HepG2 (cell line): Measurements from ENCODE around the gene SREBF1. TPM values are rescaled to one million over a fixed set of nuclear protein-coding genes. Genes with fewer than 3 reads are reported as not detected.

ENCODE experiments used
- ATAC-seq: fragments of 200-7000 bp; cut with Tn5 transposase; 3 replicates; pipeline ENCODE4 v1.9.1; 2020; ENCODE audit warnings: mild to moderate bottlenecking, moderate library complexity
- BruUV-seq: library from RNA; stranded (reverse); fragments of 400-500 nt; replicated peaks from 2 replicates; lab custom pipeline; 2021; lab: Mats Ljungman, UMichigan
- CTCF ChIA-PET: fragments of 300-600 bp; formaldehyde crosslinking; extraction: SDS; loops from one replicate; lab custom pipeline; 2021; ENCODE audit warnings: low total read pairs, inconsistent platforms, low intra/inter-chr PET ratio; lab: Yijun Ruan, JAX
- POLR2A ChIA-PET: fragments of 350-600 bp; sonication (Branson Sonifier 250); formaldehyde crosslinking; loops from one replicate; lab custom pipeline; 2020; ENCODE audit warnings: antibody characterized with exemption, inconsistent platforms; lab: Yijun Ruan, JAX
- DNase-seq: peaks from one replicate; pipeline ENCODE4 v3.0.0-alpha.2; 2015; ENCODE audit warnings: low spot score
- FAIRE-seq: peaks from 3 replicates; lab custom pipeline; 2011; peaks lifted over from hg19 to GRCh38; lab: Jason Lieb, UNC
- H2AFZ ChIP-seq: one replicate; pipeline ENCODE4 v1.6.1; 2011; ENCODE audit warnings: low read length, inconsistent platforms
- H3K27ac ChIP-seq: fragments of 300-600 bp; 3 replicates; pipeline ENCODE4 v1.8.0; 2011; ENCODE audit warnings: mixed run types, mild to moderate bottlenecking, mixed read lengths, low read length, inconsistent platforms; ENCODE audit not compliant: insufficient read depth; ENCODE audit errors: extremely low read length
- H3K27me3 ChIP-seq, 2 experiments: fragments of 200-600 bp in 1 of 2; 2 replicates in 1 of 2; 3 replicates in 1 of 2; pipeline versions ENCODE4 v1.6.0 to v1.8.0; 2011; ENCODE audit warnings: low read length in 2 of 2, mild to moderate bottlenecking in 2 of 2, moderate library complexity in 2 of 2, inconsistent platforms in 1 of 2; ENCODE audit not compliant: insufficient read depth in 2 of 2, control insufficient read depth in 1 of 2
- H3K36me3 ChIP-seq, 2 experiments: fragments of 200-600 bp in 1 of 2; replicated peaks in 1 of 2; 2 replicates in 1 of 2; 3 replicates in 1 of 2; pipeline versions ENCODE4 v1.5.1 to v1.8.0; 2011; ENCODE audit warnings: low read length in 2 of 2, inconsistent platforms in 1 of 2; ENCODE audit not compliant: insufficient read depth in 2 of 2, control insufficient read depth in 1 of 2
- H3K4me1 ChIP-seq: 2 replicates; pipeline ENCODE4 v1.5.1; 2012; ENCODE audit warnings: low read length, inconsistent platforms; ENCODE audit not compliant: insufficient read depth
- H3K4me2 ChIP-seq: 2 replicates; pipeline ENCODE4 v1.6.0; 2011; ENCODE audit warnings: low read depth, low read length, inconsistent platforms
- H3K4me3 ChIP-seq, 3 experiments: fragments of 200-600 bp in 1 of 3; sonication (generic), shearing (Covaris generic) in 1 of 3; replicated peaks in 1 of 3; 2 replicates each; pipeline ENCODE4 v1.5.1; 2011 to 2016; ENCODE audit warnings: low read length in 3 of 3, inconsistent platforms in 2 of 3, low read depth in 2 of 3, mild to moderate bottlenecking in 2 of 3, control low read depth in 1 of 3, mixed read lengths in 1 of 3; ENCODE audit not compliant: insufficient read depth in 1 of 3
- H3K79me2 ChIP-seq: one replicate; pipeline ENCODE4 v1.6.1; 2011; ENCODE audit warnings: low read length, inconsistent platforms; ENCODE audit not compliant: insufficient read depth
- H3K9ac ChIP-seq: 2 replicates; pipeline ENCODE4 v1.6.0; 2011; ENCODE audit warnings: mild to moderate bottlenecking, low read depth, low read length, inconsistent platforms; ENCODE audit not compliant: insufficient read depth
- H3K9me3 ChIP-seq: 2 replicates; pipeline ENCODE4 v1.5.1; 2012; ENCODE audit warnings: mild to moderate bottlenecking, low read length
- H4K20me1 ChIP-seq: 2 replicates; pipeline ENCODE4 v1.6.0; 2011; ENCODE audit warnings: inconsistent platforms, mild to moderate bottlenecking, low read length, moderate library complexity; ENCODE audit not compliant: insufficient read depth
- ATF7 ChIP-seq, 2 experiments: fragments of 450-650 bp in 1 of 2; sonication (generic) in 1 of 2; formaldehyde crosslinking in 1 of 2; IDR thresholded peaks; 2 replicates each; pipeline versions ENCODE4 v1.4.0 to v1.6.1; 2016 to 2020; ENCODE audit warnings: antibody characterized with exemption in 1 of 2, mild to moderate bottlenecking in 1 of 2, missing genetic modification reagents in 1 of 2
- ELF1 ChIP-seq: sonication (generic); formaldehyde crosslinking; IDR thresholded peaks from 2 replicates; pipeline ENCODE4 v1.4.0; 2020; ENCODE audit warnings: missing genetic modification reagents
- ETV5 ChIP-seq: IDR thresholded peaks from 2 replicates; pipeline ENCODE4 v1.6.1; 2018; ENCODE audit warnings: missing biosample characterization, missing genetic modification reagents, inconsistent platforms, borderline replicate concordance
- HDAC1 ChIP-seq: sonication (generic); formaldehyde crosslinking; IDR thresholded peaks from 2 replicates; pipeline ENCODE4 v1.5.1; 2020; ENCODE audit warnings: mild to moderate bottlenecking, missing genetic modification reagents
- MED13 ChIP-seq: sonication (generic); formaldehyde crosslinking; IDR thresholded peaks from 2 replicates; pipeline ENCODE4 v1.5.0; 2020; ENCODE audit warnings: missing genetic modification reagents
- SP4 ChIP-seq: sonication (generic); formaldehyde crosslinking; IDR thresholded peaks from 2 replicates; pipeline ENCODE4 v1.8.1; 2023; ENCODE audit warnings: mild to moderate bottlenecking, missing genetic modification reagents
- TAF1 ChIP-seq: sonication (generic); formaldehyde crosslinking; IDR thresholded peaks from 2 replicates; pipeline ENCODE4 v1.4.0; 2020; ENCODE audit warnings: missing genetic modification reagents
- U2AF2 ChIP-seq: fragments of 200-400 bp; formaldehyde crosslinking; IDR thresholded peaks from 2 replicates; pipeline ENCODE4 v1.6.1; 2017; ENCODE audit warnings: low read depth, mild to moderate bottlenecking, low read length
- ZFP36L1 ChIP-seq: sonication (generic); formaldehyde crosslinking; IDR thresholded peaks from 2 replicates; pipeline ENCODE4 v1.8.0; 2022; ENCODE audit warnings: mild to moderate bottlenecking, missing genetic modification reagents, moderate library complexity
- WGBS: methylation state at CpG from one replicate; pipeline ENCODE4 v1.1.6; 2017; ENCODE audit warnings: low lambda C conversion rate; 5-methylcytosine and 5-hydroxymethylcytosine counted together
- in situ Hi-C: cut with HindIII; loops from 2 replicates; pipeline ENCODE4 v1.10.0; 2017; ENCODE audit warnings: low pct_unique_long_range_greater_than_20kb; ENCODE audit not compliant: extremely low pct_ligation_motif_present
- intact Hi-C: fragments of 100-400 bp; cut with micrococcal nuclease; formaldehyde crosslinking; loops from one replicate; pipeline ENCODE4 v1.10.0; 2022; ENCODE audit not compliant: unreplicated experiment
- polyA plus RNA-seq, 8 experiments: library from polyadenylated mRNA; depleted of rRNA in 3 of 8; stranded (reverse) in 7 of 8; unstranded in 1 of 8; fragments of >200 nt; fragmentation: Illumina TruSeq in 4 of 8; extraction: Trizol in 4 of 8; gene quantifications; 2 replicates each; pipeline versions ENCODE4 v1.2.1 to v1.2.3, GENCODE V29; 2011 to 2016; ENCODE audit warnings: low read depth in 4 of 8, missing spikeins in 1 of 8, mixed read lengths in 1 of 8; ENCODE audit not compliant: insufficient read depth in 1 of 8
- total RNA-seq, 5 experiments: library from RNA; depleted of rRNA; stranded (reverse); fragments of >200 nt; fragmentation: Illumina TruSeq; extraction: Trizol; gene quantifications; 2 replicates each; pipeline ENCODE4 v1.2.3, GENCODE V29; 2016; ENCODE audit warnings: low read depth in 1 of 5
- TF ChIP-seq, protein P1 (sequence below): sonication (generic); formaldehyde crosslinking; IDR thresholded peaks from 2 replicates; pipeline ENCODE4 v1.4.0; 2020; ENCODE audit warnings: mild to moderate bottlenecking, low read depth, missing genetic modification reagents
- TF ChIP-seq, protein P2 (sequence below): sonication (generic); formaldehyde crosslinking; IDR thresholded peaks from 2 replicates; pipeline ENCODE4 v1.4.0; 2020; ENCODE audit warnings: mild to moderate bottlenecking, missing genetic modification reagents
- TF ChIP-seq, protein P3 (sequence below): sonication (generic); formaldehyde crosslinking; IDR thresholded peaks from 2 replicates; pipeline ENCODE4 v1.5.1; 2020; ENCODE audit warnings: mild to moderate bottlenecking, missing genetic modification reagents, moderate library complexity

The SREBF1 gene
- total and polyA plus RNA-seq, 2 of the 13 experiments (the other 11 are each of a cell fraction or from before 2014, with no cell fraction given): 34.3 to 38.0 TPM

DNA sequence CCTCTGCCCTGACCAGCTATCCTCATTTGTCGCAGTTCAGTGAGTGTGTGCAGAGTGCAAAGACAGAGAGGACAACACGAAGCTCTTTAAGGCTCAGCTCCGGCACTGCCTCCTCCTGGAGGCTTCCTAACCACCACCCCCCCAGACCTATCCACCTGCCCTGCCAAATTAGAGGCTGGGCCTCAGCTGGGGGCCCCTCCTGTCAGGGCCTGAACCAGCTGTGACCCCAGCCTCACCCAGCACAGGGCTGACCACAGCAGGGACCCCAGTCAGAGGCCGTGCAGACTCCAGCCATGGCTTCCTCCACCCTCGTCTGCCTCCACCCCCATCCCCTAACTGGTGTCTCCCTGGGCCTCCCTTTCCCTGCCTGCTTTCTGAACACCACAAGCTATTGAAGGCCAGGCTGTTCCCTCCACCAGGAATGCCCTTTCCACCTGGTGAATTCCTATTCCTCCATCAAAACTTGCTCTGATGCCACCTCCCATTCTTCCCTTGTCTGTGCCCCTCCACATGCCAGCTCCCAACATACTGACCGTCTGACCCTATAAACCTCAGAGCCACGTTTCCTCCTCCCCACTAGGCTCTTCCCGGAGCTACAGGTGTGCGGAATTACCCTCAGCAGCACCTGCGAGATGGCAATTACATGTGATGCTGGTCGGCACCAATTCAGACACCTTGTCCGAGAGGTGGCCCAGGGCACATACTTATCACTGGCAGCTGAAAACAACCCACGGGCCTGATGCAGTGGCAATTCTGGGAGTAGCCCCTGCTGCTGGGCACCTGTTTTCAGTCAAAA is 8.8 kb downstream of the SREBF1 start:
- peaks cover 89% of the 10 kb centered on the region for H3K79me2 ChIP-seq
- no peak overlapping the region for H3K4me2 ChIP-seq
- H3K27me3 ChIP-seq: no peaks in the 10 kb centered on the region
- H3K9ac ChIP-seq: no peak overlapping the region
- FAIRE-seq: no peak
- H3K36me3 ChIP-seq: peaks cover 13 to 40% of the 10 kb centered on the region in 2 experiments
- BruUV-seq: no TSS peak
- intact Hi-C loops: no loop called here
- peaks cover 96% of the 10 kb centered on the region for H3K4me1 ChIP-seq
- WGBS: 94% methylated on average over 11 of the region's 13 CpGs
- no peaks in the 10 kb centered on the region for H3K9me3 ChIP-seq
- no peak overlapping the region for H2AFZ ChIP-seq
- no peak for ATAC-seq
- peaks cover 62% of the 10 kb centered on the region; the same call in 1 of the 2 replicates for H4K20me1 ChIP-seq
- ChIA-PET POLR2A (interaction anchor here (1.0 to 8.6 kb wide), 2 partner anchors 9 to 13 kb away, joined by 3 to 69 read pairs; partner anchors contain the start of gene SREBF1), CTCF (no interaction called here)
- no peak for DNase-seq
- H3K4me3 ChIP-seq: no peak overlapping the region
- in situ Hi-C loops: no loop called here
- H3K27ac ChIP-seq: no peak overlapping the region
- TF ChIP-seq ATF7 (IDR thresholded peaks at IDR 0.05) (no peak), ATF7 (CRISPR knock-in tag; IDR thresholded peaks at IDR 0.05) (no peak), MED13 (CRISPR knock-in tag) (no peak), U2AF2 (no peak), ZFP36L1 (no peak), HDAC1 (no peak), TAF1 (CRISPR knock-in tag) (no peak), ELF1 (CRISPR knock-in tag) (no peak), SP4 (0 out of 2 replicates have a peak, but pooled peaks have one; percentile 19), ETV5 (no peak)
- TF ChIP-seq, protein P1, sequence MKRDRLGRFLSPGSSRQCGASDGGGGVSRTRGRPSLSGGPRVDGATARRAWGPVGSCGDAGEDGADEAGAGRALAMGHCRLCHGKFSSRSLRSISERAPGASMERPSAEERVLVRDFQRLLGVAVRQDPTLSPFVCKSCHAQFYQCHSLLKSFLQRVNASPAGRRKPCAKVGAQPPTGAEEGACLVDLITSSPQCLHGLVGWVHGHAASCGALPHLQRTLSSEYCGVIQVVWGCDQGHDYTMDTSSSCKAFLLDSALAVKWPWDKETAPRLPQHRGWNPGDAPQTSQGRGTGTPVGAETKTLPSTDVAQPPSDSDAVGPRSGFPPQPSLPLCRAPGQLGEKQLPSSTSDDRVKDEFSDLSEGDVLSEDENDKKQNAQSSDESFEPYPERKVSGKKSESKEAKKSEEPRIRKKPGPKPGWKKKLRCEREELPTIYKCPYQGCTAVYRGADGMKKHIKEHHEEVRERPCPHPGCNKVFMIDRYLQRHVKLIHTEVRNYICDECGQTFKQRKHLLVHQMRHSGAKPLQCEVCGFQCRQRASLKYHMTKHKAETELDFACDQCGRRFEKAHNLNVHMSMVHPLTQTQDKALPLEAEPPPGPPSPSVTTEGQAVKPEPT (CRISPR knock-in tag): no peak
- TF ChIP-seq, protein P2, sequence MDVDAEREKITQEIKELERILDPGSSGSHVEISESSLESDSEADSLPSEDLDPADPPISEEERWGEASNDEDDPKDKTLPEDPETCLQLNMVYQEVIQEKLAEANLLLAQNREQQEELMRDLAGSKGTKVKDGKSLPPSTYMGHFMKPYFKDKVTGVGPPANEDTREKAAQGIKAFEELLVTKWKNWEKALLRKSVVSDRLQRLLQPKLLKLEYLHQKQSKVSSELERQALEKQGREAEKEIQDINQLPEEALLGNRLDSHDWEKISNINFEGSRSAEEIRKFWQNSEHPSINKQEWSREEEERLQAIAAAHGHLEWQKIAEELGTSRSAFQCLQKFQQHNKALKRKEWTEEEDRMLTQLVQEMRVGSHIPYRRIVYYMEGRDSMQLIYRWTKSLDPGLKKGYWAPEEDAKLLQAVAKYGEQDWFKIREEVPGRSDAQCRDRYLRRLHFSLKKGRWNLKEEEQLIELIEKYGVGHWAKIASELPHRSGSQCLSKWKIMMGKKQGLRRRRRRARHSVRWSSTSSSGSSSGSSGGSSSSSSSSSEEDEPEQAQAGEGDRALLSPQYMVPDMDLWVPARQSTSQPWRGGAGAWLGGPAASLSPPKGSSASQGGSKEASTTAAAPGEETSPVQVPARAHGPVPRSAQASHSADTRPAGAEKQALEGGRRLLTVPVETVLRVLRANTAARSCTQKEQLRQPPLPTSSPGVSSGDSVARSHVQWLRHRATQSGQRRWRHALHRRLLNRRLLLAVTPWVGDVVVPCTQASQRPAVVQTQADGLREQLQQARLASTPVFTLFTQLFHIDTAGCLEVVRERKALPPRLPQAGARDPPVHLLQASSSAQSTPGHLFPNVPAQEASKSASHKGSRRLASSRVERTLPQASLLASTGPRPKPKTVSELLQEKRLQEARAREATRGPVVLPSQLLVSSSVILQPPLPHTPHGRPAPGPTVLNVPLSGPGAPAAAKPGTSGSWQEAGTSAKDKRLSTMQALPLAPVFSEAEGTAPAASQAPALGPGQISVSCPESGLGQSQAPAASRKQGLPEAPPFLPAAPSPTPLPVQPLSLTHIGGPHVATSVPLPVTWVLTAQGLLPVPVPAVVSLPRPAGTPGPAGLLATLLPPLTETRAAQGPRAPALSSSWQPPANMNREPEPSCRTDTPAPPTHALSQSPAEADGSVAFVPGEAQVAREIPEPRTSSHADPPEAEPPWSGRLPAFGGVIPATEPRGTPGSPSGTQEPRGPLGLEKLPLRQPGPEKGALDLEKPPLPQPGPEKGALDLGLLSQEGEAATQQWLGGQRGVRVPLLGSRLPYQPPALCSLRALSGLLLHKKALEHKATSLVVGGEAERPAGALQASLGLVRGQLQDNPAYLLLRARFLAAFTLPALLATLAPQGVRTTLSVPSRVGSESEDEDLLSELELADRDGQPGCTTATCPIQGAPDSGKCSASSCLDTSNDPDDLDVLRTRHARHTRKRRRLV (CRISPR knock-in tag): no peak
- TF ChIP-seq, protein P3, sequence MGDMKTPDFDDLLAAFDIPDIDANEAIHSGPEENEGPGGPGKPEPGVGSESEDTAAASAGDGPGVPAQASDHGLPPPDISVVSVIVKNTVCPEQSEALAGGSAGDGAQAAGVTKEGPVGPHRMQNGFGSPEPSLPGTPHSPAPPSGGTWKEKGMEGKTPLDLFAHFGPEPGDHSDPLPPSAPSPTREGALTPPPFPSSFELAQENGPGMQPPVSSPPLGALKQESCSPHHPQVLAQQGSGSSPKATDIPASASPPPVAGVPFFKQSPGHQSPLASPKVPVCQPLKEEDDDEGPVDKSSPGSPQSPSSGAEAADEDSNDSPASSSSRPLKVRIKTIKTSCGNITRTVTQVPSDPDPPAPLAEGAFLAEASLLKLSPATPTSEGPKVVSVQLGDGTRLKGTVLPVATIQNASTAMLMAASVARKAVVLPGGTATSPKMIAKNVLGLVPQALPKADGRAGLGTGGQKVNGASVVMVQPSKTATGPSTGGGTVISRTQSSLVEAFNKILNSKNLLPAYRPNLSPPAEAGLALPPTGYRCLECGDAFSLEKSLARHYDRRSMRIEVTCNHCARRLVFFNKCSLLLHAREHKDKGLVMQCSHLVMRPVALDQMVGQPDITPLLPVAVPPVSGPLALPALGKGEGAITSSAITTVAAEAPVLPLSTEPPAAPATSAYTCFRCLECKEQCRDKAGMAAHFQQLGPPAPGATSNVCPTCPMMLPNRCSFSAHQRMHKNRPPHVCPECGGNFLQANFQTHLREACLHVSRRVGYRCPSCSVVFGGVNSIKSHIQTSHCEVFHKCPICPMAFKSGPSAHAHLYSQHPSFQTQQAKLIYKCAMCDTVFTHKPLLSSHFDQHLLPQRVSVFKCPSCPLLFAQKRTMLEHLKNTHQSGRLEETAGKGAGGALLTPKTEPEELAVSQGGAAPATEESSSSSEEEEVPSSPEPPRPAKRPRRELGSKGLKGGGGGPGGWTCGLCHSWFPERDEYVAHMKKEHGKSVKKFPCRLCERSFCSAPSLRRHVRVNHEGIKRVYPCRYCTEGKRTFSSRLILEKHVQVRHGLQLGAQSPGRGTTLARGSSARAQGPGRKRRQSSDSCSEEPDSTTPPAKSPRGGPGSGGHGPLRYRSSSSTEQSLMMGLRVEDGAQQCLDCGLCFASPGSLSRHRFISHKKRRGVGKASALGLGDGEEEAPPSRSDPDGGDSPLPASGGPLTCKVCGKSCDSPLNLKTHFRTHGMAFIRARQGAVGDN (CRISPR knock-in tag): 0 out of 2 replicates have a peak, but pooled peaks have one; percentile 12
